GM12864 (cell line): ENCODE data around the gene LZTS2.

ENCODE experiments used
- DNase-seq: peaks from one replicate; pipeline ENCODE4 v3.0.0-alpha.2; 2011; ENCODE audit warnings: low read depth
- H3K4me3 ChIP-seq: 2 replicates; pipeline ENCODE4 v1.5.1; 2011; ENCODE audit warnings: mild to moderate bottlenecking, low read depth, low read length, control low read depth
- TF ChIP-seq, protein P1 (sequence below): IDR thresholded peaks from 2 replicates; pipeline ENCODE4 v1.5.1; 2011; ENCODE audit warnings: low read depth, mild to moderate bottlenecking, moderate library complexity, low read length, control low read depth, inconsistent platforms; ENCODE audit errors: missing control alignments

Gene LZTS2

DNA sequence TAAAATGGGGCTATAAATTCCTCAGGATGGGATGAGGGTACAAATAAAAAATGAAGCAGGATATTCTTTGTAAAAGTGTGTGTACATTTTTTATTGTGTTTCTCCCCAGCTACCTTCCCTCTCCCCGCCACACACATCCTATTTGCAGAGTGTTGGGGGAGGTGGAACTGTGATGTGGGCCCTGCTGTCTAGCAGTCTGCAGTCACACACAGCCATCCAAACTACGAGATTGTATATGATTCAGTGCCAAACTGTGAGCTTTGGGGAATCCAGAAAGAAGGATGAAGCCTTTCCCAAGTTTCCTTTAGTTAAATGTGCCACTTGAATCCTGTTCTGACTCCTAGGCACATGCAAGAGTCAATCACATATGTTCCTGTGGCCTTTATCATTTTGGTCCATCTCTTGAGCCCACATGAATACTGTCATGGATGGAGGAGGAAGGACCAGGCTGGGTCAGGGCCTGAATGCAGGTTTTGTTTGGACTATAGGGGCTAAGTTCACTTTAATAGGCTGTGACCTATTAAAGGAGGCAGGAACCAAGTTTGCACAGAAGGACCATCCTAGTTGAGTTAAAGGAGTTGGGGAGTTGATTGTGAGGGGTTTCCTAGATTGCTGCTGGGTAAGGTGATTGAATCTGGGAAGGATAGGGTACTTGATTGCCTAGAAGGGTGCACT is 31.4 kb upstream of the LZTS2 start:
- TF ChIP-seq, protein P1, sequence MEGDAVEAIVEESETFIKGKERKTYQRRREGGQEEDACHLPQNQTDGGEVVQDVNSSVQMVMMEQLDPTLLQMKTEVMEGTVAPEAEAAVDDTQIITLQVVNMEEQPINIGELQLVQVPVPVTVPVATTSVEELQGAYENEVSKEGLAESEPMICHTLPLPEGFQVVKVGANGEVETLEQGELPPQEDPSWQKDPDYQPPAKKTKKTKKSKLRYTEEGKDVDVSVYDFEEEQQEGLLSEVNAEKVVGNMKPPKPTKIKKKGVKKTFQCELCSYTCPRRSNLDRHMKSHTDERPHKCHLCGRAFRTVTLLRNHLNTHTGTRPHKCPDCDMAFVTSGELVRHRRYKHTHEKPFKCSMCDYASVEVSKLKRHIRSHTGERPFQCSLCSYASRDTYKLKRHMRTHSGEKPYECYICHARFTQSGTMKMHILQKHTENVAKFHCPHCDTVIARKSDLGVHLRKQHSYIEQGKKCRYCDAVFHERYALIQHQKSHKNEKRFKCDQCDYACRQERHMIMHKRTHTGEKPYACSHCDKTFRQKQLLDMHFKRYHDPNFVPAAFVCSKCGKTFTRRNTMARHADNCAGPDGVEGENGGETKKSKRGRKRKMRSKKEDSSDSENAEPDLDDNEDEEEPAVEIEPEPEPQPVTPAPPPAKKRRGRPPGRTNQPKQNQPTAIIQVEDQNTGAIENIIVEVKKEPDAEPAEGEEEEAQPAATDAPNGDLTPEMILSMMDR, result no peak
- H3K4me3 ChIP-seq, result no peak overlapping the region
- DNase-seq, result no peak

DNA sequence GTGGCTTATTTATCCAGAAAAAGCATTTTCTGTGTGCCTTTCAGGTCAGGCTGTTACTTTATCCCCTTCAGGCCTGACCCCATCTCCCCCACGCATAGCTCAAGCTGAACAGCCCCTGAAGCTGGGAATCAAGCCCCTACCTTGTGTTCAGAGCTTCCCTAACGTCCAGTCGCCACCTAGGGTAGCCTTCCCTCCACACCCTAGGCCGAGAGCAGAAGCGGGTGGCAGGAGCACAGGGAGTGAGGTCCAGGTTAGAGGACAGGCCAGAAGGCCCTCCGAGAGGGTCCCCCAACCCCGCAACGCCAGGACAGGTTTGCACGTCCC is 30.8 kb upstream of the LZTS2 start:
- H3K4me3 ChIP-seq, result peak overlapping the region; percentile 50
- no peak for DNase-seq
- TF ChIP-seq, protein P1, result no peak

DNA sequence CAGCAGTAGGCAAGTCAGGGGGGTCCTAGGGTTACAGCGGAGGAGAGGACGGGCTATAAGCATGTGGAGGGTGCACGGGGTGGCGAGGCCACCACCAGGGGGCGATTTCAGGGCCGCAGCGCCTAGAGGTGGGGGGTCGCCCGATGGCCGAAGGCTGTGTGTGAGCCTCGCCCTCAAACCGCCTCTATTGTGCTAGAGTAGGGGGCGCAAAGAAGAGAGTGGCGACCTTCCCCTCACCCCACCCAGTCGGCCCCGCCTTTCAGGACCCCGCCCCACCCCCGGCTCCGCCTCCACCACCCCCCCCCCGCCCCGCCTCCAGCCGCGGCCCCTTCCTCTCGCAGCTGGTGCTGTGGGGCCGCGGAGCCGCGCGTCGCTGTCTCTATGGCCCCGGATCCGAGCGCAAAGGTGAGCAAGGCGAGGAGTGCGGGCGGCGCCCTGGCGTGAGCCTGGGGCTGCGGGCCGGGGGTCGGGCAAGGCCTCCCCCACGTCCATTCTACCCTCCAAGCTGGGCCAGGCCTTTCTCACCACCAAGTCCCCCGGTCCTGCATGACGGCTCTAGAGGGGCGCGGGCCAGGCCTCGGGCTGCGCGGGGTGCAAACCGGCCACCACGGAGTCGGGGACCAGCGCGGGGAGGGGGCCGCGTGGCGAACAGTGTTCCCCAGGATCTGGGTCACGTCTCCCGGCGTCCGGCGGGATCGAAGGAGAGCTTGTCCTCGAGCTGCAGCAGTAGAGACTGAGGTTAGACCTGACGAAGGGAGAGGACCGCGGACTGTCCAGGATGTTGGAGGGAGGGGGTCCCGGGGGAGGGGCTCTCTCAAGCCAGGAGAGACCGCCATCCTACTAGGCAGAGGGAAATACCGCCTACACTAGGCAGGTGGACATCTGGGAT is 30.2 kb upstream of the LZTS2 start, which contains the start of gene SEMA4G:
Gene SEMA4G (plus strand): TSS at position 318 of the 889 bp plus-strand sequence. CDS start 3,409 bp downstream, outside the sequence.
- TF ChIP-seq, protein P1, result peak; percentile 84
- no peak for DNase-seq

DNA sequence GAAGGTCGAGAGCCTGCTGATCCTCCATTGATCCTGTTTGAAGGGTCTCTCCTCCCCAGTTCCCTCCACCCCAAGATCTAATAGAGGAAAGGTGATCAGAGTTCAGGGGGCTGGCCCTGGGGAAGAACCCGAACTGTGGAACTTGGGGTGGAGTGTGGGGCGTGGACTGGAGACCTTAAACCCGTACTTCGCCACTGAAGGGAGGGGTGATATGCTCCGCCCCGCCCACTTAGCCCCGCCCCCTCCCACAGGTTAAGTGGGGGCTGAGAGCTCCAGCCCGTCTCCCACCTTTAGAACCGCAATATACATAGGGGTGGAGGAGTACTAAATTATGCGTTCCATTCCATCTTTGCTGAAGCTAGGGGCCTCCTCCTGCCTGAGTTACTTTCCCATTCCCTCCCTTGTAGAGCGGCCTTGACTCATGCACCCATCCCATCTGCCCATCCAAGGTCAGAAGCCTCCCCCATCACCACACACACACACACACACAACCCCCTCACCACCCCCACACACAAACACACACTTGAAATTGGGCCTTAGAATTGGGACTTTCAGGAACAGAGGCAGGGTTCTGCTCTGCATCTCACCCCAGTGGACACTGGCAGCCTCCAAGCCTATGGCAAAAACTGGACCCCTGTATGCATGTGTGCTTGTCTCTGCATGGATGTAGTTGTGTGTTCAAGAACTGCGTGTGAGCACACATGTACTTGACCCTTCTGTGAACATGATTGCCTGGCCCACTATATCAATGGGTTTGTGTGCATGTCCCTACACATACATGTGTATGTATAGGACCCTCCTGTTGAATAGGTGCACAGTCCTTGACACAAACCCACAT is 29.3 kb upstream of the LZTS2 start:
- peak overlapping the region; percentile 50; the same call in 1 of the 2 replicates for H3K4me3 ChIP-seq
- DNase-seq, result no peak
- TF ChIP-seq, protein P1, result no peak

More for the DNA sequence above, 30.2 kb upstream of the LZTS2 start, which contains the start of gene SEMA4G:
- peak within 1 kb of the TSS; percentile 50 for H3K4me3 ChIP-seq

DNA sequence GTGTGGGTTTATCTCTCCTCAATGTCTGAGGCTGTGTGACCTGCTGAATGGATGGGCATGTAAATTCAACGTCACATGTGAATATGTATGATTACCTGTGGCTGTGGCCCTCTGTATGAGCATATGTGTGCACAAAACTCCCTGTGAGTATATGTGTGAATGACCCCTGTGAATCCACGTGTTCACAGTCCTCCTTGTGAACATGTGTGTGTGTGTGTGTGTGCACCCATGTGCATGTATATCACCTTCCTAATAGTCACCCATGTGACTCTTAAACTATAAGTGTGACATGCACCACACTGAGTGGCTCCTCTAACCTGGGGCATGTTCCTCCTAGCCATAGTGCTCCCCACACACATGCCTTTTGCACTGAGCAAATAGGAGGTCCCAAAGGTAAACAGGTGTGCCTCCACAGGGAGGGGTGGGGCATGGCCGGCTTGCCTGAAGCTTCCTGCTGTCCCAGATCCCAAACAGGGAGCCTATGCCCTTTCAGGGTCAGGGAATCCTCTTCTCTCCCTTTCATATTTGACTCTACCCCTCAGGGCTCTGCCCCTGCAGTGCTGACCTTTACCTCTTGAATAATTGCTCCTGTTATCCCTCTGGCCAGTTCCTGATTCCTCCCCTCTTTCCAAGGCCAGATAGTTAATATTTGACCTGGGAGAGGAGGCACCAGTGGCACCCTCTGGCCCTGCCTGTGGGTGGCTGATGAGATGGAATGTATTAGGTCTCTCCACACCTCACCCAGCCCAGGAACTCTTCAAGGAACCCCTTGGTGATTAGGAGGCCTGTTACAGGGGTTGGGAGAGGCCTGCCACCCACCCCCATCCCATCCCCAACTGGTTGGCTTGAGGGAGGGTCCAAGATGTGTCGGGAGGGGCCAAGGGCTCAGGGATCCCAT is 28.4 kb upstream of the LZTS2 start:
- DNase-seq, result no peak
- TF ChIP-seq, protein P1, result no peak
- H3K4me3 ChIP-seq, result no peak overlapping the region
